ENCODE results near the gene KCNH6. TPM values are rescaled to one million over a fixed set of nuclear protein-coding genes. Genes with fewer than 3 reads are reported as not detected.

Gene KCNH6
- total RNA-seq, 1 experiment from 2014 or later, result 1.6 TPM

DNA sequence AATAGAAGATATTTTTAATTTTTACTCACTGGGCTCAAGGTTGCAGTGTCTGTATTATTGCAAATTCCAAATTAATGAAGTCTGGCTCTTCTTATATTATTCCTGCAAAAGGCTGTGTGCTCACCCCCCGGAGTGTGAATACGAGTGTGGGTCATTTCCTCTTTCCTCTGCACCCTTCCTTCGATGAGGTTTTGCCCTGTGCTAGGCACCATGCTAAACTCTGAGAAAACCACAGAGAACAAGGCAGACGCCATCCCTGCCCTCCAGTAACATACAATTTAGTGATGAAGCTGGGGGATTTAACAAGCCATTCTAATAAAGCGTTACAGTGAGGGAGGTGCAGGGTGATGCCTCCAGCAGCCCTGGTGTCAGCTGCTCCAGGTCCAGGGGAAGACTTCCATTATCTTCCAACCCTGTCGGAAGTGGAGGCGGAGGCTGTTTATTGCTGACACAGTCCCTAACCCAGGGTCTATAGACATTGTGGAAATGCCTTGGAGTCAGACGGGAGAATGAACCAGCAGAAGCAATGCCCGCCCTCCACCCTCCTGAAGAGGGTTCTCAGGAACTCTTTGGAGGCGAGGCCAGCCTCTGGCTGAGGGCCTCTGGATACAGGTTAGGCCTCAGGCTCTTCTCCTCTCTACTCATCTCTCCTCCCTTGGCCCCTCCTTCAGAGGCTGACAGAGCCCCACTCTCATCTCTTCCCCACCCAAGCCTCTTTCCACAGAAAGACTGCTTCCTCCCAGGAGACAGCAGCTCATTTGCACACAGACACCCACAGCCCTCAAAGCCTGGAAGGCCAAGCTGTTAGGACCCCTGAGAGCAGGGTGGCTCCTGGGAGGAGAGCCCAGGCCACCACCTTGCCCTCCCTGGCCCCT is 48.3 kb upstream of the KCNH6 start:
- no peak overlapping the region for H4K91ac ChIP-seq (ENCODE audit: insufficient read length, low read depth, low read length)
- H3K18ac ChIP-seq (ENCODE audit: insufficient read length, low read depth, low read length), result no peak overlapping the region
- no peak overlapping the region for H2BK5ac ChIP-seq (ENCODE audit: insufficient read length, low read length)
- no peak overlapping the region for H3K23ac ChIP-seq (ENCODE audit: insufficient read length, low read depth, low read length)
- H4K5ac ChIP-seq (ENCODE audit: insufficient read length, low read depth, low read length), result no peak overlapping the region
- H3K23me2 ChIP-seq (ENCODE audit: insufficient read length, low read depth, low read length, poor library complexity, severe bottlenecking), result peaks cover 13% of the 10 kb centered on the region
- H3K4me1 ChIP-seq (ENCODE audit: insufficient read depth, low read length), result no peaks in the 10 kb centered on the region; the same call in 1 of the 2 replicates
- TF ChIP-seq, protein P1, sequence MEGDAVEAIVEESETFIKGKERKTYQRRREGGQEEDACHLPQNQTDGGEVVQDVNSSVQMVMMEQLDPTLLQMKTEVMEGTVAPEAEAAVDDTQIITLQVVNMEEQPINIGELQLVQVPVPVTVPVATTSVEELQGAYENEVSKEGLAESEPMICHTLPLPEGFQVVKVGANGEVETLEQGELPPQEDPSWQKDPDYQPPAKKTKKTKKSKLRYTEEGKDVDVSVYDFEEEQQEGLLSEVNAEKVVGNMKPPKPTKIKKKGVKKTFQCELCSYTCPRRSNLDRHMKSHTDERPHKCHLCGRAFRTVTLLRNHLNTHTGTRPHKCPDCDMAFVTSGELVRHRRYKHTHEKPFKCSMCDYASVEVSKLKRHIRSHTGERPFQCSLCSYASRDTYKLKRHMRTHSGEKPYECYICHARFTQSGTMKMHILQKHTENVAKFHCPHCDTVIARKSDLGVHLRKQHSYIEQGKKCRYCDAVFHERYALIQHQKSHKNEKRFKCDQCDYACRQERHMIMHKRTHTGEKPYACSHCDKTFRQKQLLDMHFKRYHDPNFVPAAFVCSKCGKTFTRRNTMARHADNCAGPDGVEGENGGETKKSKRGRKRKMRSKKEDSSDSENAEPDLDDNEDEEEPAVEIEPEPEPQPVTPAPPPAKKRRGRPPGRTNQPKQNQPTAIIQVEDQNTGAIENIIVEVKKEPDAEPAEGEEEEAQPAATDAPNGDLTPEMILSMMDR (conservative IDR thresholded peaks at IDR 0.05), result no peak
- H2AFZ ChIP-seq (ENCODE audit: low read length), result no peak overlapping the region
- H3T11ph ChIP-seq (ENCODE audit: low read length), result no peak overlapping the region
- no peaks in the 10 kb centered on the region for H3K79me2 ChIP-seq (ENCODE audit: insufficient read depth, low read length)
- no peaks in the 10 kb centered on the region for H3K9me3 ChIP-seq (ENCODE audit: control insufficient read depth, low read depth, low read length)
- Mint-ChIP-seq H3K36me3 (ENCODE audit: insufficient read depth in 1 of 3, low read depth in 3 of 3) (no peaks in the 10 kb centered on the region), H3K4me1 (peaks cover 19 to 30% of the 10 kb centered on the region in 2 experiments), H3K4me3 (peak overlapping the region in 1 of 2 experiments; percentile 80; a peak in 2 of 5 replicates), H3K27ac (no peak overlapping the region), H3K27me3 (ENCODE audit: low read depth) (peaks cover 53% of the 10 kb centered on the region), H3K9me3 (no peaks in the 10 kb centered on the region)
- H3K56ac ChIP-seq (ENCODE audit: insufficient read length, low read depth, low read length), result no peak overlapping the region
- H3K4ac ChIP-seq (ENCODE audit: low read depth, low read length), result no peak overlapping the region
- H3K14ac ChIP-seq (ENCODE audit: insufficient read depth, low read length), result no peak overlapping the region
- no CpG with 5 or more reads among the region's 10 CpGs for WGBS (ENCODE audit: extremely low coverage, insufficient read length, low lambda C conversion rate)
- DNase-seq, result no peak
- no peak overlapping the region for H2BK120ac ChIP-seq (ENCODE audit: low read depth, low read length, poor library complexity, severe bottlenecking)
- H2BK15ac ChIP-seq (ENCODE audit: low read depth, low read length), result no peak overlapping the region
- H4K8ac ChIP-seq (replicated peaks; ENCODE audit: insufficient read length, low read depth, low read length), result no peak overlapping the region
- H3K4me2 ChIP-seq (ENCODE audit: insufficient read depth, insufficient read length, low read length), result no peak overlapping the region
- no peak overlapping the region for H3K27ac ChIP-seq (ENCODE audit: insufficient read length, low read depth, low read length)
- no peak overlapping the region for H2BK20ac ChIP-seq (ENCODE audit: low read depth, low read length, poor library complexity, severe bottlenecking)
- H3K27me3 ChIP-seq (ENCODE audit: insufficient read depth, low read length), result no peaks in the 10 kb centered on the region; the same call in 1 of the 2 replicates
- H3K79me1 ChIP-seq (ENCODE audit: insufficient read depth, low read depth, low read length, poor library complexity, severe bottlenecking), result no peaks in the 10 kb centered on the region
- no peak overlapping the region for H2AK5ac ChIP-seq (ENCODE audit: insufficient read length, low read length)
- no peak overlapping the region for H3K9ac ChIP-seq (ENCODE audit: extremely low read depth, insufficient read length, low read length)
- H4K20me1 ChIP-seq (ENCODE audit: control insufficient read depth, insufficient read depth, insufficient read length), result no peaks in the 10 kb centered on the region
- H2BK12ac ChIP-seq (ENCODE audit: insufficient read length, low read depth, low read length), result no peak overlapping the region

Measured in H9 (cell line).